ENCODE results near the gene TBP. TPM values are rescaled to one million over a fixed set of nuclear protein-coding genes. Genes with fewer than 3 reads are reported as not detected.

TBP gene
- total and polyA plus RNA-seq, 2 of the 13 experiments (the other 11 are each of a cell fraction or from before 2014, with no cell fraction given): 21.7 to 28.1 TPM

DNA sequence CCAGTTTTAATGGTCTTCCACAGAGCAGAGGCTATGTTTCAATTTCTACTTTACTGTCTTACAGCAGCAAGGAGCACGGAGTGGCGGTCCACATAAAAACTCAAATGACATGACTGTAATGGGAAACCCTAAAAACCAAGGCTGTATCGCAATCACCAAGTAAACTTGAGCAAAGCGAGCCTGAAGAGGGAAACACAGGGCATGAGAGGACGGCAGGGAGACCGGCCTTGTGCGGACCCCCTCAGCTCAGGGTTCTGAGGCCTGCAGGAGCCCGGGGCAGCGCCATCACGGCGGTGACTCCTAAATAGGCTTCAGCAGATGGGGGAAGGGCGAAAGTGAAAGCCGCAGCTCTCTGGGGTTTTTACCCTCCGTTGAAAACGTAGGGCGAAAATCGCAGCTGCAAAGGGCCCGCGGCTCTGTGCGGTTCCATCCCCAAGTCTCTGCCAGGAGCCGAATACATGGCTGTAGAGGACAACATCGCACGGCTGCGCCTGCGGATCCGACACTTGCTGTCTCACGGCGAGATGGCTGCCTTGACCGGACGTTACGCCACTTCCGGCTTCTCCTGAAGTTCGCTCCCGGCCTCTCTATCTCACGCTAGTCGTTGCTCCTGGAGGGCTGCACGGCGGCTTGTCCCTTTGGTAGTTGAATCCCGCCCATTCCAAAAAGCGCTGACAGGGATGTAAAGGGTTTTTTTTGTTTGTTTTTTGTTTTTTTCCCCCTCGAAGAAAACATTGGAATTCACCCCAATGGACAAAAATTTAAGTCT lies 1.2 kb upstream of the TBP start, which contains the start of gene PSMB1 (continued):
- peak; percentile 98 for TF ChIP-seq ZHX2 (IDR thresholded peaks at IDR 0.05; ENCODE audit: low read depth)
- TF ChIP-seq ZHX2 (CRISPR knock-in tag; IDR thresholded peaks at IDR 0.05; ENCODE audit: borderline replicate concordance): 0 out of 2 replicates have a peak, but pooled peaks have one; percentile 11
- 0 out of 2 replicates have a peak, but pooled peaks have one; percentile 75 for TF ChIP-seq ZNF367 (CRISPR knock-in tag; IDR thresholded peaks at IDR 0.05; ENCODE audit: borderline replicate concordance)
- TF ChIP-seq ZNF883 (CRISPR knock-in tag; IDR thresholded peaks at IDR 0.05; ENCODE audit: not compliant biosample characterization): peak; percentile 97

All from HepG2 (cell line).